ENCODE results near the gene TRIM39.

- TF ChIP-seq POLR2A (IDR thresholded peaks at IDR 0.05; ENCODE audit: low read depth, low read length) (no peak), POLR2AphosphoS5 (IDR thresholded peaks at IDR 0.05; ENCODE audit: low read depth, low read length) (no peak)
Measured at GRCh38 chr6:30325150-30325872, 1.4 kb upstream of the TRIM39 start.

All from GM12892 (cell line).